GM23338 (cell line): ENCODE measurements around the gene CTDNEP1.
A peak's percentile ranks its signal among the peaks of the same experiment; 100 is the strongest.

Experiments
- CREB1 ChIP-seq: fragments of 250-450 bp; sonication (Bioruptor Pico); IDR thresholded peaks from 2 replicates; pipeline ENCODE4 v1.5.0; 2020; ENCODE audit warnings: low read depth, mild to moderate bottlenecking, moderate library complexity
- CTCF ChIP-seq, 2 experiments: fragments of 200-600 bp in 1 of 2; sonication (generic) in 1 of 2; conservative IDR thresholded peaks; 2 replicates each; pipeline versions ENCODE4 v1.5.1 to v1.6.1; 2016 to 2017; ENCODE audit warnings: antibody characterized with exemption in 2 of 2, low read depth in 2 of 2, mild to moderate bottlenecking in 2 of 2, moderate library complexity in 1 of 2
- EZH2 ChIP-seq: fragments of 200-600 bp; sonication (generic); IDR thresholded peaks from one replicate; pipeline ENCODE4 v1.8.0; 2017; ENCODE audit warnings: antibody characterized with exemption, mild to moderate bottlenecking, low read depth; ENCODE audit not compliant: unreplicated experiment
- EZH2phosphoT487 ChIP-seq: fragments of 200-600 bp; sonication (generic); IDR thresholded peaks from one replicate; pipeline ENCODE4 v1.8.1; 2018; ENCODE audit warnings: antibody characterized with exemption; ENCODE audit not compliant: unreplicated experiment
- JUNB ChIP-seq: IDR thresholded peaks from one replicate; pipeline ENCODE4 v1.6.1; 2016; ENCODE audit warnings: antibody characterized with exemption; ENCODE audit not compliant: unreplicated experiment
- NANOG ChIP-seq: IDR thresholded peaks from 2 replicates; pipeline ENCODE4 v1.6.1; 2016; ENCODE audit warnings: antibody characterized with exemption, borderline replicate concordance
- POLR2AphosphoS5 ChIP-seq: IDR thresholded peaks from 2 replicates; pipeline ENCODE4 v1.6.1; 2016; ENCODE audit warnings: antibody characterized with exemption, low read depth
- REST ChIP-seq: IDR thresholded peaks from one replicate; pipeline ENCODE4 v1.6.1; 2018; ENCODE audit warnings: antibody characterized with exemption; ENCODE audit not compliant: unreplicated experiment
- STAT1 ChIP-seq: IDR thresholded peaks from one replicate; pipeline ENCODE4 v1.6.1; 2016; ENCODE audit warnings: antibody characterized with exemption; ENCODE audit not compliant: unreplicated experiment
- ZNF114 ChIP-seq: fragments of 250-450 bp; sonication (Bioruptor Pico); IDR thresholded peaks from 2 replicates; pipeline ENCODE4 v1.5.0; 2020; ENCODE audit warnings: mild to moderate bottlenecking, moderate library complexity
- ZNF331 ChIP-seq: fragments of 250-450 bp; sonication (Bioruptor Pico); IDR thresholded peaks from 2 replicates; pipeline ENCODE4 v1.5.0; 2020; ENCODE audit warnings: low read depth, mild to moderate bottlenecking, moderate library complexity
- ZNF462 ChIP-seq: fragments of 250-450 bp; sonication (Bioruptor Pico); IDR thresholded peaks from 2 replicates; pipeline ENCODE4 v1.5.0; 2020; ENCODE audit warnings: mild to moderate bottlenecking, moderate library complexity
- TF ChIP-seq, protein P1 (sequence below): IDR thresholded peaks from 2 replicates; pipeline ENCODE4 v1.6.1; 2016; ENCODE audit warnings: antibody characterized with exemption

GRCh38 chr17:7280519-7281073, 29.1 kb upstream of the CTDNEP1 start:
- peak; percentile 73 to 94 for TF ChIP-seq CTCF (conservative IDR thresholded peaks at IDR 0.05; ENCODE audit: low read depth in 2 of 2)
- no peak for TF ChIP-seq REST
- TF ChIP-seq POLR2AphosphoS5: no peak
- TF ChIP-seq EZH2: no peak
- no peak for TF ChIP-seq EZH2phosphoT487
- TF ChIP-seq NANOG: no peak
- no peak for TF ChIP-seq JUNB
- no peak for TF ChIP-seq ZNF114
- TF ChIP-seq, protein P1, sequence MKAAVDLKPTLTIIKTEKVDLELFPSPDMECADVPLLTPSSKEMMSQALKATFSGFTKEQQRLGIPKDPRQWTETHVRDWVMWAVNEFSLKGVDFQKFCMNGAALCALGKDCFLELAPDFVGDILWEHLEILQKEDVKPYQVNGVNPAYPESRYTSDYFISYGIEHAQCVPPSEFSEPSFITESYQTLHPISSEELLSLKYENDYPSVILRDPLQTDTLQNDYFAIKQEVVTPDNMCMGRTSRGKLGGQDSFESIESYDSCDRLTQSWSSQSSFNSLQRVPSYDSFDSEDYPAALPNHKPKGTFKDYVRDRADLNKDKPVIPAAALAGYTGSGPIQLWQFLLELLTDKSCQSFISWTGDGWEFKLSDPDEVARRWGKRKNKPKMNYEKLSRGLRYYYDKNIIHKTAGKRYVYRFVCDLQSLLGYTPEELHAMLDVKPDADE: no peak
- TF ChIP-seq ZNF331 (CRISPR knock-in tag): no peak
- peak; percentile 55; the same call in 1 of the 2 replicates for TF ChIP-seq CREB1 (CRISPR knock-in tag)
- no peak for TF ChIP-seq STAT1
- TF ChIP-seq ZNF462 (CRISPR knock-in tag): no peak
